Parathyroid adenoma (tissue), 2 donors: Measurements from ENCODE around the gene DGCR2.

Experiments
- H2AFZ ChIP-seq: fragments of 300-600 bp; sonication (generic); one replicate; pipeline ENCODE4 v1.7.0; 2017; ENCODE audit warnings: antibody characterized with exemption, mild to moderate bottlenecking
- H3K27ac ChIP-seq: fragments of 300-600 bp; sonication (generic); one replicate; pipeline ENCODE4 v1.7.0; 2017
- H3K27me3 ChIP-seq: fragments of 300-600 bp; sonication (generic); one replicate; pipeline ENCODE4 v1.7.0; 2017; ENCODE audit warnings: low read length; ENCODE audit not compliant: control insufficient read depth, insufficient read depth
- H3K36me3 ChIP-seq: fragments of 300-600 bp; sonication (generic); one replicate; pipeline ENCODE4 v1.7.0; 2017; ENCODE audit warnings: low read length; ENCODE audit not compliant: control insufficient read depth, insufficient read depth
- H3K4me1 ChIP-seq: fragments of 300-600 bp; sonication (generic); one replicate; pipeline ENCODE4 v1.7.0; 2017; ENCODE audit warnings: control low read depth
- H3K4me2 ChIP-seq: fragments of 300-600 bp; sonication (generic); one replicate; pipeline ENCODE4 v1.7.0; 2017; ENCODE audit warnings: low read length
- H3K4me3 ChIP-seq: fragments of 300-600 bp; sonication (generic); one replicate; pipeline ENCODE4 v1.7.0; 2017; ENCODE audit warnings: low read depth, low read length
- H3K79me2 ChIP-seq: fragments of 300-600 bp; sonication (generic); one replicate; pipeline ENCODE4 v1.7.0; 2017; ENCODE audit warnings: control low read depth
- H3K9ac ChIP-seq: fragments of 300-600 bp; sonication (generic); one replicate; pipeline ENCODE4 v1.7.0; 2017; ENCODE audit warnings: mild to moderate bottlenecking
- H3K9me3 ChIP-seq: fragments of 300-600 bp; sonication (generic); one replicate; pipeline ENCODE4 v1.7.0; 2017; ENCODE audit warnings: low read length; ENCODE audit not compliant: control insufficient read depth
- TF ChIP-seq, protein P1 (sequence below): fragments of 300-600 bp; sonication (generic); IDR thresholded peaks from one replicate; pipeline ENCODE4 v1.7.0; 2017; ENCODE audit warnings: antibody characterized with exemption, mild to moderate bottlenecking
- donor health status: primary hyperparathyroidism.

DGCR2 gene

DNA sequence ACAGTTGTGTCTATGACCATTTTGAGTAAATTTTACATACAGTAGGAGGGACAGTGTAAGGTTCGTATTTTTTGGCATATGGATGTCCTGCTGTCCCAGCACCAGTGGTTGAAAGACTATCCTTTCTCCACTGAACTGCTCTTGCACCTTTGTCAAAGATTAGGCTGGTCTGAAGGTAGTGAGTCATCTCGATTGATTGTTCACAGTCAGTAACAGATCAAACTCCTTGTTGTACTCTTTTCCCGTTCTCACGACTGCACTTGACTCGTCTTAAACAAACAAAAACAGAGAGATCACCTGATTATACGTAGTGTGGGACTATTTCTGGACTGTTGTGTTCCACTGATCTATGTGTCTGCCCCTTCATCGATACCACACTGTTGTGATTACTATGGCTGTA, 77.1 kb downstream of the DGCR2 start:
- H2AFZ ChIP-seq = no peak overlapping the region
- H3K79me2 ChIP-seq = no peaks in the 10 kb centered on the region
- H3K36me3 ChIP-seq = no peaks in the 10 kb centered on the region
- TF ChIP-seq, protein P1, sequence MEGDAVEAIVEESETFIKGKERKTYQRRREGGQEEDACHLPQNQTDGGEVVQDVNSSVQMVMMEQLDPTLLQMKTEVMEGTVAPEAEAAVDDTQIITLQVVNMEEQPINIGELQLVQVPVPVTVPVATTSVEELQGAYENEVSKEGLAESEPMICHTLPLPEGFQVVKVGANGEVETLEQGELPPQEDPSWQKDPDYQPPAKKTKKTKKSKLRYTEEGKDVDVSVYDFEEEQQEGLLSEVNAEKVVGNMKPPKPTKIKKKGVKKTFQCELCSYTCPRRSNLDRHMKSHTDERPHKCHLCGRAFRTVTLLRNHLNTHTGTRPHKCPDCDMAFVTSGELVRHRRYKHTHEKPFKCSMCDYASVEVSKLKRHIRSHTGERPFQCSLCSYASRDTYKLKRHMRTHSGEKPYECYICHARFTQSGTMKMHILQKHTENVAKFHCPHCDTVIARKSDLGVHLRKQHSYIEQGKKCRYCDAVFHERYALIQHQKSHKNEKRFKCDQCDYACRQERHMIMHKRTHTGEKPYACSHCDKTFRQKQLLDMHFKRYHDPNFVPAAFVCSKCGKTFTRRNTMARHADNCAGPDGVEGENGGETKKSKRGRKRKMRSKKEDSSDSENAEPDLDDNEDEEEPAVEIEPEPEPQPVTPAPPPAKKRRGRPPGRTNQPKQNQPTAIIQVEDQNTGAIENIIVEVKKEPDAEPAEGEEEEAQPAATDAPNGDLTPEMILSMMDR = no peak
- no peak overlapping the region for H3K27ac ChIP-seq
- H3K4me2 ChIP-seq = no peak overlapping the region
- H3K9ac ChIP-seq = no peak overlapping the region
- H3K4me1 ChIP-seq = no peaks in the 10 kb centered on the region
- no peak overlapping the region for H3K4me3 ChIP-seq
- no peaks in the 10 kb centered on the region for H3K9me3 ChIP-seq
- no peaks in the 10 kb centered on the region for H3K27me3 ChIP-seq

DNA sequence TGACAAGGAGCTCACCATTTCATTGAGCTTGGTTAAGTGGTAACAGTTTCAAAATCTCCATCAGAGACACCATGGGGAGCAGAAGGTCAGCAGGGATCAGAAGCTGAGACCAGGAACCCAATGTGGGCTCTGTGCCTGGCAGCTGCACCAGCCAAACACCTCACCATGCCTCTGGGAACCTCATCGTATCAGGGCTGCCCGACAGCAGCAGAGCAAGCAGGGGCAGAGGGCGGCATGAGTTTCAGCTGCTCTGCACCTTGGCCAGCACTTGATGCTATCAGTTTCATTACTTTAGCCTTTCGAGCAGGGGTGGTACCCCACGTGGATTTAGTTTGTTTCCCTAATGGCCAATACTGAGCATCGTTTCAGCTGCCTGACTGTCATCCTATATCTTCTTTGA, 77.8 kb downstream of the DGCR2 start:
- H3K9ac ChIP-seq = no peak overlapping the region
- H3K4me3 ChIP-seq = no peak overlapping the region
- H3K4me2 ChIP-seq = no peak overlapping the region
- H3K4me1 ChIP-seq = no peaks in the 10 kb centered on the region
- no peaks in the 10 kb centered on the region for H3K36me3 ChIP-seq
- H3K27me3 ChIP-seq = no peaks in the 10 kb centered on the region
- TF ChIP-seq, protein P1 = no peak
- H3K9me3 ChIP-seq = no peaks in the 10 kb centered on the region
- H2AFZ ChIP-seq = no peak overlapping the region
- no peaks in the 10 kb centered on the region for H3K79me2 ChIP-seq
- H3K27ac ChIP-seq = no peak overlapping the region

DNA sequence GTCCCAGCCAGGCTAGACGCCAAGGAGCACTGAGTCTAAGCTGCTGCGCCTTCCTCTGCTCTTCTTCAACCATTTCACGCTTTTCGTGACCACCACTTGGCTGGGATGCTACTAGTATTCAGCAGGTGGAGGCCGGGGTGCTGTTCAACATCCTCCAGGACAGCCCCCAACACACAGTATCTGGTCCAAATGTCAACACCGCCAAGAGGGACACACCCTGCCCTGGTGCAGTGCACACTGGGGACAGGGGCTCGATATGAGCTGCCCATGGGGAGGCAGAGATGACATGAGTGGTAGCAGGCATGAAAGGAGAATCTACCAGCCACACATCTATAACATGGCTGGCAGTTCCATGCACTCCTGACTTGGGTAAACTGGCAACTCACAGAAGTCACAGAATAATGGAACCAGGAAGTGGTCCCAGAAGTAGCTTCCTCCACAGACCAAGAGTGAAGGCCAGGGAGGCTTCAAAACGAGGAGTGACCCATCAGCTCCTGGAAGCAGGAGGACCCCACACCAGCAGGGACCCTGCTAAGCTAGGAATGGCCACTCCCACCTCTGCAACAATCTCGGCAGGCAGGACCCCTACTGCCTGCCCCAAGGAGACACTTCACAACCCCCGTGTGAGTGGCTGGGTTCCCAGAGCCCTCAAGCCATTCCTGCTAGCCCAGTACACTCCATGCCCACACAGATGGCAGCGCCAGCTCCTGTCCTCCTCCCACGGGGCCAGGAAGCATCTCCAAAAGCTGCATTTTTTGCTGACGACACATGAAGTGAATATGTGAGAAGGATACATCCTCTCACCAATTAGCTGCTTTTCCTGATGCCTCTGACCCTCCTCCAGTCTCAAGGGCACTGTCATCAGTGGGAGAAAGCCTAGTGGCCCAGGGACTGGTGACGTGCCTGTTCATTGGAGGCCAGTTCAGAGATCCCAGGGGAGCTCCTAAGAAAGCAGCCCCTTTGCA, 78.8 kb downstream of the DGCR2 start:
- Histone ChIP-seq H3K4me2 (no peak overlapping the region), H3K27ac (no peak overlapping the region), H3K9me3 (no peaks in the 10 kb centered on the region), H3K4me1 (no peaks in the 10 kb centered on the region), H3K27me3 (no peaks in the 10 kb centered on the region), H3K9ac (no peak overlapping the region), H2AFZ (no peak overlapping the region), H3K36me3 (no peaks in the 10 kb centered on the region), H3K4me3 (no peak overlapping the region), H3K79me2 (no peaks in the 10 kb centered on the region)
- TF ChIP-seq, protein P1 = no peak

GRCh38 chr22:19042285-19043120, 79.7 kb downstream of the DGCR2 start:
- Histone ChIP-seq H3K36me3 (no peaks in the 10 kb centered on the region), H3K27me3 (no peaks in the 10 kb centered on the region), H3K27ac (no peak overlapping the region), H3K4me3 (no peak overlapping the region), H3K4me2 (no peak overlapping the region), H3K9me3 (no peaks in the 10 kb centered on the region), H3K9ac (no peak overlapping the region), H2AFZ (no peak overlapping the region), H3K79me2 (no peaks in the 10 kb centered on the region), H3K4me1 (no peaks in the 10 kb centered on the region)
- TF ChIP-seq, protein P1 = no peak
